H1 (cell line): Measurements from ENCODE around the gene TMEM232. TPM values are rescaled to one million over a fixed set of nuclear protein-coding genes. Genes with fewer than 3 reads are reported as not detected.

Experiments used
- BCL11A ChIP-seq, 2 experiments: IDR thresholded peaks; one replicate each; pipeline ENCODE4 v1.6.1; 2011; ENCODE audit warnings: low read depth in 2 of 2, low read length in 2 of 2, mild to moderate bottlenecking in 2 of 2
- BRCA1 ChIP-seq: IDR thresholded peaks from 2 replicates; pipeline ENCODE4 v1.6.1; 2012; ENCODE audit warnings: low read depth, low read length, improper control_type of control experiment
- CBX5 ChIP-seq: fragments of 300-800, 300-1000 bp; sonication (generic); IDR thresholded peaks from 2 replicates; pipeline ENCODE4 v1.7.1; 2016; ENCODE audit warnings: antibody characterized with exemption, low read length, low read depth
- CHD1 ChIP-seq: IDR thresholded peaks from 2 replicates; pipeline ENCODE4 v1.6.1; 2012; ENCODE audit warnings: low read depth, low read length, improper control_type of control experiment
- E2F6 ChIP-seq: IDR thresholded peaks from 2 replicates; pipeline ENCODE4 v1.6.1; 2012; ENCODE audit warnings: inconsistent platforms
- GABPA ChIP-seq: IDR thresholded peaks from 2 replicates; pipeline ENCODE4 v1.6.1; 2011; ENCODE audit warnings: mild to moderate bottlenecking, low read length, moderate library complexity, borderline replicate concordance; ENCODE audit not compliant: insufficient read depth
- GTF2F1 ChIP-seq: IDR thresholded peaks from 2 replicates; pipeline ENCODE4 v1.6.1; 2012; ENCODE audit warnings: low read depth, low read length, improper control_type of control experiment, borderline replicate concordance
- HDAC6 ChIP-seq: IDR thresholded peaks from one replicate; pipeline ENCODE4 v1.7.1; 2012; ENCODE audit warnings: low read depth, mild to moderate bottlenecking, inconsistent platforms, low read length, moderate library complexity
- KDM1A ChIP-seq: fragments of 200-600, 300-600 bp; sonication (generic); IDR thresholded peaks from 2 replicates; pipeline ENCODE4 v1.7.1; 2016; ENCODE audit warnings: mild to moderate bottlenecking, low read length, borderline replicate concordance
- PHF8 ChIP-seq: fragments of 200-600 bp; sonication (generic); conservative IDR thresholded peaks from 2 replicates; pipeline ENCODE4 v1.7.1; 2012; ENCODE audit warnings: low read depth, mild to moderate bottlenecking, inconsistent platforms, low read length, moderate library complexity
- POLR2A ChIP-seq, 2 experiments: IDR thresholded peaks; 1 replicate in 1 of 2; 2 replicates in 1 of 2; pipeline ENCODE4 v1.6.1; 2011; ENCODE audit warnings: low read depth in 2 of 2, low read length in 2 of 2, mild to moderate bottlenecking in 2 of 2; ENCODE audit errors: control extremely low read depth in 1 of 2
- POLR2AphosphoS5 ChIP-seq: IDR thresholded peaks from 2 replicates; pipeline ENCODE4 v1.6.1; 2011; ENCODE audit warnings: low read depth, low read length
- RFX5 ChIP-seq: IDR thresholded peaks from 2 replicates; pipeline ENCODE4 v1.6.1; 2011; ENCODE audit warnings: low read depth, low read length, improper control_type of control experiment, borderline replicate concordance
- RNF2 ChIP-seq: fragments of 200-900, 300-1000 bp; sonication (generic); IDR thresholded peaks from 2 replicates; pipeline ENCODE4 v1.7.1; 2016; ENCODE audit warnings: borderline replicate concordance, low read depth, mild to moderate bottlenecking, antibody characterized with exemption, low read length; ENCODE audit not compliant: poor library complexity, severe bottlenecking; ENCODE audit errors: missing control alignments
- SAP30 ChIP-seq: fragments of 300-600 bp; sonication (generic); IDR thresholded peaks from 2 replicates; pipeline ENCODE4 v1.7.1; 2012; ENCODE audit warnings: low read length, moderate library complexity, mild to moderate bottlenecking, inconsistent platforms; ENCODE audit not compliant: insufficient read depth, insufficient replicate concordance
- SIX5 ChIP-seq: IDR thresholded peaks from 2 replicates; pipeline ENCODE4 v1.6.1; 2011; ENCODE audit warnings: mild to moderate bottlenecking, low read depth, low read length
- SP1 ChIP-seq: IDR thresholded peaks from 2 replicates; pipeline ENCODE4 v1.6.1; 2011; ENCODE audit warnings: low read depth, low read length
- SP4 ChIP-seq: IDR thresholded peaks from 2 replicates; pipeline ENCODE4 v1.6.1; 2012; ENCODE audit warnings: low read length, inconsistent platforms
- polyA plus RNA-seq, 7 experiments: library from polyadenylated mRNA; depleted of rRNA in 3 of 7; stranded (reverse) in 5 of 7; unstranded in 2 of 7; fragments of >200 nt in 5 of 7; fragments of 200-250 nt in 2 of 7; gene quantifications; 1 replicate in 5 of 7; 2 replicates in 1 of 7; 4 replicates in 1 of 7; pipeline versions ENCODE4 v1.2.1 to v1.2.3, GENCODE V29; 2011 to 2013; ENCODE audit warnings: missing spikeins in 2 of 7, mixed read lengths in 2 of 7
- total RNA-seq: library from RNA; stranded (reverse); fragmentation: NEBNext Ultra II Directional; extraction: Animal tissue kit (Norgen Biotek cat#: 25700); gene quantifications from 2 replicates; pipeline ENCODE4 v1.2.1, GENCODE V29; 2021
- TF ChIP-seq, protein P1 (sequence below): IDR thresholded peaks from 2 replicates; pipeline ENCODE4 v1.6.1; 2012; ENCODE audit warnings: inconsistent platforms

The TMEM232 gene
- total and polyA plus RNA-seq, 2 of the 8 experiments (the other 6 are each of a cell fraction or from before 2014, with no cell fraction given): 0.38 to 1.3 TPM

DNA sequence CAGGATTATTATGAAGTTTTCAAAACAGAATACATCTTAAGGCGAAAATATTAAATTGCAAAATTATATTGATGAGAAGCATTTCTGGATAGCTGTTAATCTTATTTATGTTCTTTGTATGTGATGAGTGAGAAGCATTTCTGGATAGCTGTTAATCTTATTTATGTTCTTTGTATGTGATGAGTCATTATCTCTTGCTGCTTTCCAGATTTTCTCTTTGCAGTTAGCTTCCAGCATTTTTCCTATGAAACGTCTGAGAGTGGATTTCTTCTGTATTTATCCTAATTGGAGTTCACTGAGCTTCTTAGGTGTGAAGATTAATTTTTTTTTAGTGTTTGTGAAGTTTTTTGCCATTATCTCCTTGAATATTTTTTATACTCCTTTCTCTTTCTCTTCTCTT, 8.2 kb downstream of the TMEM232 start (continued):
- TF ChIP-seq CBX5 (no peak), SIX5 (no peak), RNF2 (no peak), SAP30 (no peak), GTF2F1 (no peak), HDAC6 (no peak), POLR2A (IDR thresholded peaks at IDR 0.05; ENCODE audit: control extremely low read depth in 1 of 2, low read depth in 2 of 2, low read length in 2 of 2) (no peak), RFX5 (no peak), SP1 (no peak), POLR2AphosphoS5 (no peak), BRCA1 (no peak), GABPA (no peak), E2F6 (no peak), KDM1A (no peak), CHD1 (no peak), BCL11A (IDR thresholded peaks at IDR 0.05; ENCODE audit: low read depth in 2 of 2, low read length in 2 of 2) (no peak), SP4 (no peak), PHF8 (no peak)
- TF ChIP-seq, protein P1, sequence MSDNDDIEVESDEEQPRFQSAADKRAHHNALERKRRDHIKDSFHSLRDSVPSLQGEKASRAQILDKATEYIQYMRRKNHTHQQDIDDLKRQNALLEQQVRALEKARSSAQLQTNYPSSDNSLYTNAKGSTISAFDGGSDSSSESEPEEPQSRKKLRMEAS: no peak
